C4-2B (cell line): ENCODE measurements around the gene PTPRR.

Experiments used
- CTCF ChIP-seq: fragments of 450-650 bp; conservative IDR thresholded peaks from 2 replicates; pipeline ENCODE4 v1.5.1; 2017; ENCODE audit warnings: mild to moderate bottlenecking
- ZFX ChIP-seq: fragments of 450-650 bp; IDR thresholded peaks from 2 replicates; pipeline ENCODE4 v1.6.1; 2017

GRCh38 chr12:70948236-70948975 is 27.9 kb upstream of the PTPRR start:
- TF ChIP-seq CTCF (no peak), ZFX (no peak)
